GM12878 (cell line): ENCODE results near the gene DCAF12. TPM values are rescaled to one million over a fixed set of nuclear protein-coding genes. Genes with fewer than 3 reads are reported as not detected.

Experiments used
- ATAC-seq: fragments of 200-7000 bp; cut with Tn5 transposase; 3 replicates; pipeline ENCODE4 v1.9.1; 2020; ENCODE audit warnings: mild to moderate bottlenecking, moderate library complexity
- BruUV-seq: library from RNA; stranded (reverse); fragments of 400-500 nt; replicated peaks from 2 replicates; lab custom pipeline; 2021; lab: Mats Ljungman, UMichigan
- CTCF ChIA-PET: fragments of 300-600 bp; sonication (Branson Sonifier 250); formaldehyde crosslinking; extraction: SDS; loops from one replicate; lab custom pipeline; 2021; ENCODE audit warnings: inconsistent platforms; lab: Yijun Ruan, JAX
- POLR2A ChIA-PET: fragments of 350-600 bp; formaldehyde crosslinking; extraction: SDS; loops from one replicate; lab custom pipeline; 2021; ENCODE audit warnings: inconsistent platforms; lab: Charles Lee
- RAD21 ChIA-PET: fragments of 300-600 bp; sonication (Branson Sonifier 250); formaldehyde crosslinking; loops from one replicate; lab custom pipeline; 2023; ENCODE audit warnings: antibody characterized with exemption; ENCODE audit not compliant: unreplicated experiment; lab: Charles Lee
- SMC1A ChIA-PET: fragments of 300-600 bp; sonication (Branson Sonifier 250); formaldehyde crosslinking; loops from one replicate; lab custom pipeline; 2023; ENCODE audit not compliant: unreplicated experiment, uncharacterized antibody; lab: Charles Lee
- DNase-seq: peaks from one replicate; pipeline ENCODE4 v3.0.0-alpha.2; 2011; ENCODE audit warnings: low read depth, low spot score
- FAIRE-seq: peaks from 3 replicates; lab custom pipeline; 2011; peaks lifted over from hg19 to GRCh38; lab: Jason Lieb, UNC
- H2AFZ ChIP-seq: 2 replicates; pipeline ENCODE4 v1.6.0; 2011; ENCODE audit warnings: low read depth, low read length, control low read depth; ENCODE audit not compliant: control insufficient read depth
- H3K27ac ChIP-seq: 2 replicates; pipeline ENCODE4 v1.5.1; 2011; ENCODE audit warnings: control low read depth; ENCODE audit not compliant: control insufficient read depth, insufficient read depth
- H3K27me3 ChIP-seq, 2 experiments: replicated peaks in 1 of 2; 2 replicates each; pipeline versions ENCODE4 v1.6.0 to v1.6.1; 2011; ENCODE audit warnings: low read length in 1 of 2; ENCODE audit not compliant: control insufficient read depth in 2 of 2, insufficient read depth in 2 of 2
- H3K36me3 ChIP-seq, 2 experiments: 2 replicates each; pipeline ENCODE4 v1.5.1; 2011; ENCODE audit warnings: low read length in 1 of 2; ENCODE audit not compliant: control insufficient read depth in 2 of 2, insufficient read depth in 2 of 2
- H3K4me1 ChIP-seq: 2 replicates; pipeline ENCODE4 v1.6.1; 2011; ENCODE audit warnings: mild to moderate bottlenecking, low read length, moderate library complexity, mixed read lengths; ENCODE audit not compliant: control insufficient read depth, insufficient read depth
- H3K4me2 ChIP-seq: 2 replicates; pipeline ENCODE4 v1.6.0; 2011; ENCODE audit warnings: control low read depth; ENCODE audit not compliant: control insufficient read depth, insufficient read depth
- H3K4me3 ChIP-seq: fragments of 200-600 bp; sonication (generic); 2 replicates; pipeline ENCODE4 v1.5.1; 2016
- H3K79me2 ChIP-seq: 2 replicates; pipeline ENCODE4 v1.6.0; 2011; ENCODE audit warnings: low read length; ENCODE audit not compliant: control insufficient read depth, insufficient read depth
- H3K9ac ChIP-seq: 2 replicates; pipeline ENCODE4 v1.8.0; 2011; ENCODE audit warnings: low read length, control low read depth, mixed read lengths; ENCODE audit not compliant: control insufficient read depth, insufficient read depth
- H3K9me3 ChIP-seq: replicated peaks from 3 replicates; pipeline ENCODE4 v1.5.1; 2011; ENCODE audit warnings: mild to moderate bottlenecking, low read length; ENCODE audit not compliant: control insufficient read depth, insufficient read depth
- H4K20me1 ChIP-seq: 2 replicates; pipeline ENCODE4 v1.6.0; 2011; ENCODE audit not compliant: control insufficient read depth, insufficient read depth
- ATF7 ChIP-seq: fragments of 450-650 bp; IDR thresholded peaks from 2 replicates; pipeline ENCODE4 v1.6.1; 2016; ENCODE audit warnings: low read depth, mild to moderate bottlenecking
- BACH1 ChIP-seq: fragments of 450-650 bp; IDR thresholded peaks from 2 replicates; pipeline ENCODE4 v1.6.1; 2017; ENCODE audit warnings: mild to moderate bottlenecking, borderline replicate concordance
- CBX3 ChIP-seq: fragments of 200-600 bp; sonication (generic); IDR thresholded peaks from 2 replicates; pipeline ENCODE4 v1.6.1; 2016; ENCODE audit warnings: low read depth, borderline replicate concordance
- CBX5 ChIP-seq: sonication (generic); IDR thresholded peaks from 2 replicates; pipeline ENCODE4 v1.6.1; 2016; ENCODE audit warnings: low read depth, moderate library complexity, mild to moderate bottlenecking, inconsistent platforms
- EGR1 ChIP-seq, 2 experiments: IDR thresholded peaks; 1 replicate in 1 of 2; 2 replicates in 1 of 2; pipeline ENCODE4 v1.6.1; 2011 to 2012; ENCODE audit warnings: low read depth in 2 of 2, low read length in 2 of 2, borderline replicate concordance in 1 of 2, mild to moderate bottlenecking in 1 of 2, moderate library complexity in 1 of 2
- KLF5 ChIP-seq: fragments of 450-650 bp; IDR thresholded peaks from 2 replicates; pipeline ENCODE4 v1.6.1; 2014; ENCODE audit warnings: mild to moderate bottlenecking; ENCODE audit not compliant: partially characterized antibody
- MYB ChIP-seq: fragments of 150-350 bp; IDR thresholded peaks from 2 replicates; pipeline ENCODE4 v1.6.1; 2014; ENCODE audit warnings: mild to moderate bottlenecking, low read depth, low read length, borderline replicate concordance
- MYC ChIP-seq: IDR thresholded peaks from 2 replicates; pipeline ENCODE4 v1.6.1; 2011; ENCODE audit warnings: mild to moderate bottlenecking, low read length, moderate library complexity, inconsistent platforms; ENCODE audit not compliant: insufficient read depth, insufficient replicate concordance, insufficient read length, severe bottlenecking
- NFXL1 ChIP-seq: fragments of 450-650 bp; IDR thresholded peaks from 2 replicates; pipeline ENCODE4 v1.6.1; 2017; ENCODE audit warnings: antibody characterized with exemption, mild to moderate bottlenecking, borderline replicate concordance
- PAX5 ChIP-seq: IDR thresholded peaks from 2 replicates; pipeline ENCODE4 v1.6.1; 2011; ENCODE audit warnings: low read depth, low read length, borderline replicate concordance
- RCOR1 ChIP-seq: conservative IDR thresholded peaks from 2 replicates; pipeline ENCODE4 v1.6.1; 2012; ENCODE audit warnings: low read depth, low read length, improper control_type of control experiment
- SREBF2 ChIP-seq: IDR thresholded peaks from 2 replicates; pipeline ENCODE4 v1.6.1; 2012; ENCODE audit warnings: mild to moderate bottlenecking, low read length
- SRF ChIP-seq, 2 experiments: IDR thresholded peaks; 2 replicates each; pipeline ENCODE4 v1.6.1; 2011; ENCODE audit warnings: low read depth in 2 of 2, low read length in 2 of 2, mild to moderate bottlenecking in 1 of 2, moderate library complexity in 1 of 2
- TCF12 ChIP-seq: IDR thresholded peaks from 2 replicates; pipeline ENCODE4 v1.6.1; 2011; ENCODE audit warnings: low read depth, mild to moderate bottlenecking, low read length
- ZNF207 ChIP-seq: fragments of 450-650 bp; IDR thresholded peaks from 2 replicates; pipeline ENCODE4 v1.6.1; 2014; ENCODE audit warnings: antibody characterized with exemption, mild to moderate bottlenecking, borderline replicate concordance
- ZNF384 ChIP-seq: IDR thresholded peaks from 2 replicates; pipeline ENCODE4 v1.6.1; 2012; ENCODE audit warnings: low read depth, mild to moderate bottlenecking, low read length, improper control_type of control experiment, borderline replicate concordance
- WGBS: methylation state at CpG from one replicate; pipeline ENCODE4 v1.1.6; 2016; ENCODE audit warnings: low lambda C conversion rate; ENCODE audit not compliant: insufficient replicate concordance, insufficient coverage; ENCODE audit errors: missing lambda C conversion rate; 5-methylcytosine and 5-hydroxymethylcytosine counted together
- in situ Hi-C: fragments of 300-500 bp; cut with MboI; formaldehyde crosslinking; loops from 9 replicates; pipeline ENCODE4 v1.14.3; 2018; ENCODE audit warnings: mixed read lengths
- intact Hi-C: fragments of 100-400 bp; cut with micrococcal nuclease; formaldehyde crosslinking; loops from one replicate; pipeline ENCODE4 v1.14.2; 2022; ENCODE audit not compliant: unreplicated experiment
- polyA plus RNA-seq, 11 experiments: library from polyadenylated mRNA; depleted of rRNA in 4 of 11; unstranded in 6 of 11; stranded (reverse) in 5 of 11; fragments of >200 nt; fragmentation: Nextera tagmentation in 4 of 11; fragmentation: Illumina TruSeq in 1 of 11; extraction: Ambion mirVana in 4 of 11; extraction: Trizol in 1 of 11; gene quantifications; 1 replicate in 1 of 11; 2 replicates in 10 of 11; pipeline versions ENCODE4 v1.2.1 to v1.2.3, GENCODE V29; 2011 to 2016; ENCODE audit warnings: inconsistent platforms in 2 of 11, missing spikeins in 2 of 11, low read depth in 1 of 11
- total RNA-seq, 4 experiments: library from RNA; depleted of rRNA in 3 of 4; stranded (reverse); fragments of >200 nt in 3 of 4; fragmentation: Illumina TruSeq in 1 of 4; extraction: Trizol in 1 of 4; gene quantifications; 2 replicates each; pipeline versions ENCODE4 v1.2.1 to v1.2.3, GENCODE V29; 2013 to 2021
- TF ChIP-seq, protein P1 (sequence below): IDR thresholded peaks from 2 replicates; pipeline ENCODE4 v1.6.1; 2012; ENCODE audit warnings: low read depth, low read length, improper control_type of control experiment
- TF ChIP-seq, protein P2 (sequence below): IDR thresholded peaks from 2 replicates; pipeline ENCODE4 v1.6.1; 2012; ENCODE audit warnings: low read depth, low read length, improper control_type of control experiment
- TF ChIP-seq, protein P3 (sequence below): fragments of 450-650 bp; IDR thresholded peaks from 2 replicates; pipeline ENCODE4 v1.6.1; 2016; ENCODE audit warnings: mild to moderate bottlenecking

The DCAF12 gene
- total and polyA plus RNA-seq, 10 of the 15 experiments (the other 5 are each of a cell fraction or from before 2014, with no cell fraction given), result 11.7 to 57.6 (median 34.6) TPM

DNA sequence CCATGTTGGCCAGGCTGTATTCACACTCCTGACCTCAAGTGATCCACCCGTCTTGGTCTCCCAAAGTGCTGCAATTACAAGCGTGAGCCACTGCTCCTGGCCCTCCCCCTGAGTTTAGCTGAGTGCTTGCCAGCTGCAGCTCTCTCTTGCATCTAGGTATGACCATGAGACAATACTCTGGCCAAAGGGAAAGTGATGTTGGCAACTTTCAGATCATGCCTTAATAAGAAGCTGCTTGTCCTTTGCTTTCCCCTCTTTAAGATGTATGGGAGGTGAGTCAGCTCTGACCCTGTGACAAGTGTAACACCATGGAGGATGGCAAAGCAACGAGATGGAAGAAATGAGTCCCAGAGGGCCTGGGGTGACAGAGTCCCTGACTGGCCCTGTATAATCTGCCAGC, 18.7 kb upstream of the DCAF12 start (continued):
- TF ChIP-seq CBX3, result no peak
- TF ChIP-seq PAX5, result no peak
- no peak for TF ChIP-seq TCF12
- TF ChIP-seq RCOR1, result no peak
- TF ChIP-seq ZNF384, result no peak

DNA sequence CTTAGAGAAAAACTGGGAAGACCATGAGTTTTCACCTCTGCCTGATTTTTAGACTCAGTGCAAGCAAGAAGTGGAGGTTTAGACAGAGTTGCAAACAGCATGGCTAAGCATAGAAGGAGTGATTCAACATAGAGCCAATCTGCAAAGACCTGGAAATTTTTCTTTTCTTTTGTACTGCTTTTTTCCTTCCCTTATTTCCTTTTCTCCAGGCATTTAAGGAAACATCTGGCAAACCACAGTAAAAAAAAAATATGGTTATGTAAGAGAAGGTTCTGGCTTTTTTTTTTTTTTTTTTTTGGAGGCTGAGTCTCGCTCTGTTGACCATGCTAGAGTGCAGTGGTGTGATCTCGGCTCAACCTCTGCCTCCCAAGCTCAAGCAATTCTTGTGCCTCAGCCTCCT, 16.6 kb upstream of the DCAF12 start:
- in situ Hi-C loops, result no loop called here
- TF ChIP-seq MYC, result no peak
- TF ChIP-seq CBX5, result no peak
- TF ChIP-seq, protein P1, sequence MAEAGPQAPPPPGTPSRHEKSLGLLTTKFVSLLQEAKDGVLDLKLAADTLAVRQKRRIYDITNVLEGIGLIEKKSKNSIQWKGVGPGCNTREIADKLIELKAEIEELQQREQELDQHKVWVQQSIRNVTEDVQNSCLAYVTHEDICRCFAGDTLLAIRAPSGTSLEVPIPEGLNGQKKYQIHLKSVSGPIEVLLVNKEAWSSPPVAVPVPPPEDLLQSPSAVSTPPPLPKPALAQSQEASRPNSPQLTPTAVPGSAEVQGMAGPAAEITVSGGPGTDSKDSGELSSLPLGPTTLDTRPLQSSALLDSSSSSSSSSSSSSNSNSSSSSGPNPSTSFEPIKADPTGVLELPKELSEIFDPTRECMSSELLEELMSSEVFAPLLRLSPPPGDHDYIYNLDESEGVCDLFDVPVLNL, result no peak
- no peak for TF ChIP-seq NFXL1
- TF ChIP-seq SREBF2, result no peak
- no peak for TF ChIP-seq ZNF384
- no peak for TF ChIP-seq BACH1
- no peak for TF ChIP-seq SRF (IDR thresholded peaks at IDR 0.05; ENCODE audit: low read depth in 2 of 2, low read length in 2 of 2)
- TF ChIP-seq MYB, result no peak
- TF ChIP-seq KLF5, result no peak
- TF ChIP-seq EGR1 (IDR thresholded peaks at IDR 0.05; ENCODE audit: borderline replicate concordance in 1 of 2, low read depth in 2 of 2, low read length in 2 of 2), result no peak
- TF ChIP-seq, protein P2, sequence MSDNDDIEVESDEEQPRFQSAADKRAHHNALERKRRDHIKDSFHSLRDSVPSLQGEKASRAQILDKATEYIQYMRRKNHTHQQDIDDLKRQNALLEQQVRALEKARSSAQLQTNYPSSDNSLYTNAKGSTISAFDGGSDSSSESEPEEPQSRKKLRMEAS, result no peak
- no peak for TF ChIP-seq ATF7
- TF ChIP-seq ZNF207, result no peak
- TF ChIP-seq, protein P3, sequence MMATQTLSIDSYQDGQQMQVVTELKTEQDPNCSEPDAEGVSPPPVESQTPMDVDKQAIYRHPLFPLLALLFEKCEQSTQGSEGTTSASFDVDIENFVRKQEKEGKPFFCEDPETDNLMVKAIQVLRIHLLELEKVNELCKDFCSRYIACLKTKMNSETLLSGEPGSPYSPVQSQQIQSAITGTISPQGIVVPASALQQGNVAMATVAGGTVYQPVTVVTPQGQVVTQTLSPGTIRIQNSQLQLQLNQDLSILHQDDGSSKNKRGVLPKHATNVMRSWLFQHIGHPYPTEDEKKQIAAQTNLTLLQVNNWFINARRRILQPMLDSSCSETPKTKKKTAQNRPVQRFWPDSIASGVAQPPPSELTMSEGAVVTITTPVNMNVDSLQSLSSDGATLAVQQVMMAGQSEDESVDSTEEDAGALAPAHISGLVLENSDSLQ, result no peak

More for the DNA sequence above, 16.6 kb upstream of the DCAF12 start:
- no TSS peak for BruUV-seq
- Histone ChIP-seq H2AFZ (no peak overlapping the region), H3K27ac (no peak overlapping the region), H3K4me1 (no peaks in the 10 kb centered on the region), H3K4me3 (no peak overlapping the region), H3K36me3 (no peaks in the 10 kb centered on the region), H3K9ac (no peak overlapping the region), H4K20me1 (no peaks in the 10 kb centered on the region), H3K9me3 (no peaks in the 10 kb centered on the region), H3K79me2 (no peaks in the 10 kb centered on the region), H3K4me2 (no peak overlapping the region), H3K27me3 (no peaks in the 10 kb centered on the region)
- ChIA-PET CTCF (no interaction called here), SMC1A (interaction anchor here (1.2 kb wide), 1 partner anchor 49 kb away, joined by 3 read pairs; no protein-coding TSS in a partner anchor), RAD21 (no interaction called here), POLR2A (no interaction called here)
- no peak for ATAC-seq
- WGBS, result 64% methylated on average over 2 of the region's 2 CpGs
- FAIRE-seq, result no peak
- intact Hi-C loops, result no loop called here
- no peak for DNase-seq
